Common myeloid progenitor, CD34-positive (primary cell): ENCODE measurements around the gene LAMA5.

Experiments
- CTCF ChIA-PET: fragments of 350-600 bp; sonication (Branson Sonifier 250); formaldehyde crosslinking; loops from one replicate; lab custom pipeline; 2021; ENCODE audit warnings: antibody characterized with exemption; lab: Charles Lee
- POLR2A ChIA-PET: fragments of 350-600 bp; sonication (Branson Sonifier 250); formaldehyde crosslinking; loops from one replicate; lab custom pipeline; 2021; ENCODE audit warnings: antibody characterized with exemption; lab: Charles Lee
- DNase-seq, 3 donors: peaks; one replicate each; pipeline versions ENCODE4 v3.0.0 to v3.0.0-alpha.2; 2013
- H3K27ac ChIP-seq, 2 experiments: 1 replicate in 1 of 2; 2 replicates in 1 of 2; pipeline ENCODE4 v1.7.0; 2013; ENCODE audit warnings: inconsistent platforms in 2 of 2, low read length in 2 of 2, mild to moderate bottlenecking in 2 of 2, low read depth in 1 of 2, moderate library complexity in 1 of 2; ENCODE audit not compliant: severe bottlenecking in 2 of 2, insufficient read depth in 1 of 2, poor library complexity in 1 of 2
- H3K27me3 ChIP-seq, 5 experiments: replicated peaks in 2 of 5; 1 replicate in 3 of 5; 2 replicates in 2 of 5; pipeline versions ENCODE4 v1.6.1 to v1.7.0; 2013; ENCODE audit warnings: low read length in 4 of 5, mild to moderate bottlenecking in 2 of 5, moderate library complexity in 2 of 5, inconsistent platforms in 1 of 5; ENCODE audit not compliant: insufficient read depth in 5 of 5, control insufficient read depth in 4 of 5
- H3K36me3 ChIP-seq, 4 experiments: 1 replicate in 2 of 4; 2 replicates in 2 of 4; pipeline versions ENCODE4 v1.6.1 to v1.7.0; 2013; ENCODE audit warnings: low read length in 3 of 4, control low read depth in 1 of 4, mild to moderate bottlenecking in 1 of 4; ENCODE audit not compliant: control insufficient read depth in 4 of 4, insufficient read depth in 4 of 4
- H3K4me1 ChIP-seq, 4 experiments: 1 replicate in 3 of 4; 2 replicates in 1 of 4; pipeline versions ENCODE4 v1.6.1 to v1.7.1; 2013; ENCODE audit warnings: low read length in 3 of 4, mild to moderate bottlenecking in 3 of 4, control low read depth in 1 of 4, inconsistent platforms in 1 of 4, moderate library complexity in 1 of 4; ENCODE audit not compliant: control insufficient read depth in 4 of 4, insufficient read depth in 4 of 4; ENCODE audit errors: control extremely low read depth in 1 of 4
- H3K4me3 ChIP-seq, 7 experiments: 1 replicate in 4 of 7; 2 replicates in 3 of 7; pipeline versions ENCODE4 v1.5.1 to v1.7.0; 2013; ENCODE audit warnings: mild to moderate bottlenecking in 7 of 7, low read length in 6 of 7, moderate library complexity in 6 of 7, inconsistent platforms in 2 of 7, low read depth in 2 of 7, control low read depth in 1 of 7; ENCODE audit not compliant: insufficient read depth in 4 of 7, control insufficient read depth in 1 of 7; ENCODE audit errors: extremely low read depth in 1 of 7
- H3K9me3 ChIP-seq, 5 experiments: 1 replicate in 4 of 5; 2 replicates in 1 of 5; pipeline versions ENCODE4 v1.6.1 to v1.7.1; 2013; ENCODE audit warnings: low read length in 4 of 5, mild to moderate bottlenecking in 2 of 5, inconsistent platforms in 1 of 5, low read depth in 1 of 5, moderate library complexity in 1 of 5; ENCODE audit not compliant: control insufficient read depth in 4 of 5, insufficient read depth in 2 of 5; ENCODE audit errors: control extremely low read depth in 1 of 5
- WGBS: methylation state at CpG from one replicate; pipeline ENCODE4 v1.1.5; 2013; ENCODE audit not compliant: insufficient coverage; 5-methylcytosine and 5-hydroxymethylcytosine counted together

Gene LAMA5

GRCh38 chr20:62359491-62360121 is 7.5 kb downstream of the LAMA5 start:
- Histone ChIP-seq H3K4me1 (peaks cover 0 to 28% (median 16%) of the 10 kb centered on the region in 4 experiments), H3K9me3 (no peaks in the 10 kb centered on the region), H3K27ac (peak overlapping the region in 1 of 2 experiments; percentile 25), H3K36me3 (no peaks in the 10 kb centered on the region), H3K4me3 (no peak overlapping the region), H3K27me3 (peaks cover 0 to 4% (median 1%) of the 10 kb centered on the region in 5 experiments)
- POLR2A ChIA-PET: no interaction called here
- WGBS: 98% methylated on average over 20 of the region's 25 CpGs
- CTCF ChIA-PET: interaction anchor here (0.7 kb wide), 1 partner anchor 26 kb away, joined by 3 read pairs; no protein-coding TSS in a partner anchor
- no peak for DNase-seq

GRCh38 chr20:62359043-62359490 is 8.0 kb downstream of the LAMA5 start:
- POLR2A ChIA-PET: no interaction called here
- H3K4me3 ChIP-seq: no peak overlapping the region
- peaks cover 0 to 28% (median 16%) of the 10 kb centered on the region in 4 experiments for H3K4me1 ChIP-seq

DNA sequence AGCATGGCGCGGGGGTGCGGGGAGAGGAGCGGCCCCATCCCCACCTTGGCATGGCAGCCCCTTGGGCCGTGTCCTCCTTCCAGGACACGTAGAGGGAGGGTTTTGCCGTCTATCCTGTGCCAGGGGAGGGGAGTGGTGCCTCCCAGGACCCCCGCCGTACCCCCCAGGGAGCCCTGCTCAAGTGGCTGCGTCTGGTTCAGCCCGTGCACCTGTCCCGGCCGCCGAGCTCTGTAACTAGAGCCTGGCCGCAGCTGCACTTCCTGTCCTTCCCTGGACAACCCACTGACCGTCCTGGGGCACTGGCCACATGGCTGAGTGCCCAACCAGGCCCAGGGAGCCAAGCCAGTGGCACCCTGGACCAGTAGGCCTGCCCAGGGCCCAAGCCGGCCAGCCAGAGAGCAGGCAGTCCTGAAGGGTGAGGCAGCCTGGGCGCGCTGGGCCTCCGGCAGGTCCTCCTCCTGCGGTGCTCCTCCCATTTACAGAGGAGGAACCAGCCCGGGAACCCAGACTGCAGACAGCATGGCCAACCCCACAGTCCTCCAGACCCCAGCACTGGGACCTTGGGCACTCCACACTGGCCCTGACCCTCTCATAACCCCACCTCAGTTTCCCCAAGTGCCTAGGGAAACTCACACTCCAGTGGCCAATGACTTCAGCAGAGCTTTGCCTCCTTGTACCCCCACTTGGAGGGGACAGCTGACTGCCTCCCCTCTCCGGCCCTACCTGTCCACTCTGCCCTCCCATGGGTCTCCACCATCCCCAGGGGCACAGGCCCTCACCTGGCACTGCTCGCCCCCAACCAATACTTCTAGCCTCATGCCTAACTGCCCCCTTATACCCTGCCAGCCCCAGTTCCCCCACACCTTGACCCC is 8.7 kb downstream of the LAMA5 start:
- Histone ChIP-seq H3K4me3 (no peak overlapping the region), H3K9me3 (no peaks in the 10 kb centered on the region), H3K36me3 (no peaks in the 10 kb centered on the region), H3K27ac (no peak overlapping the region), H3K27me3 (no peaks in the 10 kb centered on the region), H3K4me1 (peaks cover 0 to 28% (median 16%) of the 10 kb centered on the region in 4 experiments)
- CTCF ChIA-PET: interaction anchor here (0.7 kb wide), 1 partner anchor 27 kb away, joined by 3 read pairs; no protein-coding TSS in a partner anchor
- POLR2A ChIA-PET: no interaction called here
- WGBS: 95% methylated on average over 15 of the region's 24 CpGs
- DNase-seq: no peak

More at GRCh38 chr20:62359043-62359490, 8.0 kb downstream of the LAMA5 start:
- no peaks in the 10 kb centered on the region for H3K9me3 ChIP-seq
- H3K36me3 ChIP-seq: no peaks in the 10 kb centered on the region
- no peaks in the 10 kb centered on the region for H3K27me3 ChIP-seq
- 94% methylated on average over 15 of the region's 16 CpGs for WGBS
- DNase-seq: no peak
- CTCF ChIA-PET: interaction anchor here (0.7 kb wide), 1 partner anchor 26 kb away, joined by 3 read pairs; no protein-coding TSS in a partner anchor
- peak overlapping the region in 1 of 2 experiments; percentile 25 for H3K27ac ChIP-seq

DNA sequence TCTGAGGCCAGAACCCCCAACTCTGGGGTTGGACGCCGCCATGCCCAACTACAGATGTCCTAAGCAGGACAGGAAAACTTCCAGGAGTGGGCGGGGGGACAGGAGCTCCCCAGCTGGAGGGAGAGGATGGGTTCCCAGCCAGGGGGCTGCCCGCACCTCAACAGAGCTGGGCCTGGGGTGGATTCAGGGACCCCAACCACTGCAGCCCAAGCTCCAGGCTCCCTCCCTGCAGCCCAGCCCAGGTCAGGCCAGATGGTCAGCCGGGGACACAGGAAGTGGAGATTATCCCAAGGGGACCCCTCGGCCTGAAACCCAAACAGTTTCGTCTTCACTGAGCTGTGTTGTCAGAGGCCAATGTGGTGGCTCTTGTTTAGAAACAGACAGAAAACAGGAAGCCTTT is 9.4 kb downstream of the LAMA5 start:
- Histone ChIP-seq H3K36me3 (no peaks in the 10 kb centered on the region), H3K9me3 (no peaks in the 10 kb centered on the region), H3K27me3 (no peaks in the 10 kb centered on the region), H3K4me1 (peaks cover 0 to 28% (median 16%) of the 10 kb centered on the region in 4 experiments), H3K27ac (peak overlapping the region in 1 of 2 experiments; percentile 25), H3K4me3 (peak overlapping the region in 2 of 7 experiments; percentile 45 to 48)
- WGBS: 66% methylated on average over 7 of the region's 7 CpGs
- DNase-seq: peak in 2 of 3 donors; percentile 27 to 41
- CTCF ChIA-PET: no interaction called here
- POLR2A ChIA-PET: no interaction called here

DNA sequence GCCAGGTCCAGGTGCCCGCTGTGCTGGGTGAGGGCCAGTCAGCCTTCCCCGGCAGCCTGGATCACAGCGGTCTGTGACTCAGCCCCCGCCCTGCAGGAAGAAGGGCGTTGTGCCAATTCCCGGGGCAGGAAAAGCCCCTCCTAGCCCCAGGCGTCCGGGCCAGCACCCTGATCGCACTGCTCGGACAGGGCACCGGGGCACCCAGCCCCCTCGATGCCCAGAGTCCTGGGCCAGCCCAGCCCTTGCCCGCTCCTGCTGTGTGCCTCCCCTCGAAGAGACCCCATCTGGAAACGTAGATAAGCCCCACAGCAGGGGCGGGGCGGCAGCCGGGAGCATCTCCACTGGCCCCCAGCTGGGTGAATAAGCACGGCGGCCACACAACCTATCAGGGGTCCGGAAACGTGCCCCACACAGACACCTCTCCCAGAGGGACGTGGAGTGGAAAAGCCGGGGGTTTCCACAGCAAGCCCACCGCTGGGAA is 9.9 kb downstream of the LAMA5 start:
- Histone ChIP-seq H3K9me3 (no peaks in the 10 kb centered on the region), H3K4me1 (peaks cover 0 to 28% (median 16%) of the 10 kb centered on the region in 4 experiments), H3K4me3 (peak overlapping the region in 2 of 7 experiments; percentile 45 to 48), H3K27me3 (no peaks in the 10 kb centered on the region), H3K36me3 (no peaks in the 10 kb centered on the region), H3K27ac (no peak overlapping the region)
- 23% methylated on average over 24 of the region's 25 CpGs for WGBS
- peak; percentile 73 to 88 (median 80) for DNase-seq
- POLR2A ChIA-PET: no interaction called here
- CTCF ChIA-PET: interaction anchor here (1.5 kb wide), 1 partner anchor 13 kb away, joined by 3 read pairs; no protein-coding TSS in a partner anchor

GRCh38 chr20:62356589-62357186 is 10.4 kb downstream of the LAMA5 start:
- ChIA-PET CTCF (interaction anchor here (1.5 kb wide), 1 partner anchor 13 kb away, joined by 3 read pairs; no protein-coding TSS in a partner anchor), POLR2A (no interaction called here)
- Histone ChIP-seq H3K9me3 (no peaks in the 10 kb centered on the region), H3K36me3 (no peaks in the 10 kb centered on the region), H3K4me3 (peak overlapping the region in 3 of 7 experiments; percentile 26 to 48 (median 45)), H3K4me1 (peaks cover 0 to 28% (median 16%) of the 10 kb centered on the region in 4 experiments), H3K27ac (no peak overlapping the region), H3K27me3 (no peaks in the 10 kb centered on the region)
- WGBS: 73% methylated on average over 13 of the region's 17 CpGs
- no peak for DNase-seq
